Activated T-cell treated with anti-CD3 and anti-CD28 coated beads, Interleukin-2, amount 50 U/mL, for 48 hours (primary cell): ENCODE results near the gene DUS4L.

ENCODE experiments used
- DNase-seq, 2 experiments: peaks; one replicate each; pipeline ENCODE4 v3.0.0-alpha.2; 2020

DUS4L gene

GRCh38 chr7:107580716-107581383 lies 17.1 kb downstream of the DUS4L start:
- DNase-seq: no peak

- no peak for DNase-seq
Measured at GRCh38 chr7:107581387-107582013, 17.7 kb downstream of the DUS4L start.

GRCh38 chr7:107582875-107583274 lies 19.1 kb downstream of the DUS4L start:
- no peak for DNase-seq

GRCh38 chr7:107584716-107585115 lies 20.9 kb downstream of the DUS4L start:
- no peak for DNase-seq

- DNase-seq: no peak
Measured at GRCh38 chr7:107588529-107589130, 24.9 kb downstream of the DUS4L start.

GRCh38 chr7:107591421-107591820 lies 27.6 kb downstream of the DUS4L start:
- no peak for DNase-seq

GRCh38 chr7:107592361-107593024 lies 28.7 kb downstream of the DUS4L start:
- DNase-seq: no peak

- no peak for DNase-seq
Measured at GRCh38 chr7:107593025-107593410, 29.2 kb downstream of the DUS4L start.

- DNase-seq: no peak
Measured at GRCh38 chr7:107594961-107595737, 31.4 kb downstream of the DUS4L start.

- DNase-seq: no peak
Measured at GRCh38 chr7:107596881-107597581, 33.3 kb downstream of the DUS4L start.

GRCh38 chr7:107597582-107597916 lies 33.8 kb downstream of the DUS4L start:
- no peak for DNase-seq

GRCh38 chr7:107597953-107598352 lies 34.2 kb downstream of the DUS4L start:
- DNase-seq: no peak

- no peak for DNase-seq
Measured at GRCh38 chr7:107599262-107599661, 35.5 kb downstream of the DUS4L start.

- no peak for DNase-seq
Measured at GRCh38 chr7:107600816-107601215, 37.0 kb downstream of the DUS4L start.

- no peak for DNase-seq
Measured at GRCh38 chr7:107605218-107605815, 41.5 kb downstream of the DUS4L start.

- no peak for DNase-seq
Measured at GRCh38 chr7:107606303-107606702, 42.5 kb downstream of the DUS4L start.

- DNase-seq: no peak
Measured at GRCh38 chr7:107609811-107610261, 46.1 kb downstream of the DUS4L start.

- DNase-seq: no peak
Measured at GRCh38 chr7:107610323-107610722, 46.6 kb downstream of the DUS4L start.

- no peak for DNase-seq
Measured at GRCh38 chr7:107613439-107613838, 49.7 kb downstream of the DUS4L start.

- no peak for DNase-seq
Measured at GRCh38 chr7:107613948-107614347, 50.2 kb downstream of the DUS4L start.

GRCh38 chr7:107614425-107614824 lies 50.7 kb downstream of the DUS4L start:
- no peak for DNase-seq
